RWPE2 (cell line): Measurements from ENCODE around the gene ARFGEF2.
A peak's percentile ranks its signal among the peaks of the same experiment; 100 is the strongest.

Source experiments
- ATAC-seq: fragments of 200-7000 bp; cut with Tn5 transposase; 3 replicates; pipeline ENCODE4 v1.9.1; 2021; ENCODE audit warnings: low read depth
- DNase-seq: peaks from one replicate; pipeline ENCODE4 v3.0.0-alpha.2; 2020; ENCODE audit warnings: low spot score
- H3K27ac ChIP-seq: fragments of 450-650 bp; 2 replicates; pipeline ENCODE4 v1.5.1; 2017; ENCODE audit warnings: mild to moderate bottlenecking; ENCODE audit not compliant: poor library complexity, severe bottlenecking
- H3K27me3 ChIP-seq: fragments of 250-450 bp; sonication (Bioruptor Pico); 2 replicates; pipeline ENCODE4 v1.5.1; 2021; ENCODE audit warnings: mild to moderate bottlenecking, moderate library complexity; ENCODE audit not compliant: insufficient read depth, poor library complexity, severe bottlenecking
- H3K36me3 ChIP-seq: fragments of 250-450 bp; sonication (Bioruptor Pico); 2 replicates; pipeline ENCODE4 v1.5.1; 2020; ENCODE audit warnings: low read depth, mild to moderate bottlenecking, moderate library complexity
- H3K4me1 ChIP-seq: fragments of 250-450 bp; sonication (Bioruptor Pico); 2 replicates; pipeline ENCODE4 v1.5.1; 2021; ENCODE audit warnings: mild to moderate bottlenecking, moderate library complexity; ENCODE audit not compliant: insufficient read depth, poor library complexity, severe bottlenecking
- H3K4me3 ChIP-seq: fragments of 250-450 bp; sonication (Bioruptor Pico); 2 replicates; pipeline ENCODE4 v1.5.1; 2021; ENCODE audit warnings: mild to moderate bottlenecking, moderate library complexity; ENCODE audit not compliant: severe bottlenecking
- H3K9me3 ChIP-seq: fragments of 250-450 bp; sonication (Bioruptor Pico); 2 replicates; pipeline ENCODE4 v1.5.1; 2021; ENCODE audit warnings: mild to moderate bottlenecking, moderate library complexity; ENCODE audit not compliant: severe bottlenecking
- CTCF ChIP-seq: fragments of 450-650 bp; IDR thresholded peaks from one replicate; pipeline ENCODE4 v1.5.1; 2017; ENCODE audit warnings: mild to moderate bottlenecking, moderate library complexity; ENCODE audit not compliant: poor library complexity, severe bottlenecking

ARFGEF2 gene

DNA sequence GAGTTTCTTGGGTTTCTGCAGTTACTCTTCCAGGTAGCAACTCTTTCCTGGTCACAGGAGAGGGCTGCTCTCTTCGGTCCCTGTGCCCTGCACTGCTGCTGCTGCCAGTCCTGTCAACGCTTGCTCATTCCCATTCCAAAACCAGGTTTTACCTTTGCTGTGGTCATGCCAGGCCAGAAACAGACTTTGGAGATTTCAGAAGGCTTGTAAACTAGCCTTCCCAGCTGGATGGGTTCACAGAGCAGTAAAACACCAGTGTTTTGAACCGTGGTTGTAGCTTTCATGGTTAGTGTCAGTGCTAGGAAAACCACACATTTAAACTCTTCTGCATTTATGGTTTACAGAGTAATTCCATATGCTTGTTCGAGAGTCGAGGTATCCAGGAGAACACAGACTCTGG, 16.2 kb downstream of the ARFGEF2 start:
- Histone ChIP-seq H3K27me3 (no peaks in the 10 kb centered on the region), H3K36me3 (peaks cover 32% of the 10 kb centered on the region), H3K4me1 (no peaks in the 10 kb centered on the region), H3K4me3 (no peak overlapping the region), H3K27ac (no peak overlapping the region), H3K9me3 (no peaks in the 10 kb centered on the region)
- DNase-seq (no peak), ATAC-seq (no peak; the same call in 2 of the 3 replicates)
- no peak for TF ChIP-seq CTCF

- no peak overlapping the region for H3K27ac ChIP-seq
- no peaks in the 10 kb centered on the region for H3K9me3 ChIP-seq
- no peak for TF ChIP-seq CTCF
- H3K4me1 ChIP-seq: no peaks in the 10 kb centered on the region
- H3K27me3 ChIP-seq: no peaks in the 10 kb centered on the region
- no peak overlapping the region for H3K4me3 ChIP-seq
- H3K36me3 ChIP-seq: peaks cover 42% of the 10 kb centered on the region
- ATAC-seq: no peak
- no peak for DNase-seq
Measured at GRCh38 chr20:48938670-48939069, 17.2 kb downstream of the ARFGEF2 start.

GRCh38 chr20:48940170-48940569, 18.7 kb downstream of the ARFGEF2 start:
- no peak for DNase-seq
- H3K27ac ChIP-seq: no peak overlapping the region
- H3K4me3 ChIP-seq: no peak overlapping the region
- H3K9me3 ChIP-seq: no peaks in the 10 kb centered on the region
- H3K27me3 ChIP-seq: no peaks in the 10 kb centered on the region
- H3K4me1 ChIP-seq: peaks cover under 1% of the 10 kb centered on the region
- no peak for TF ChIP-seq CTCF
- H3K36me3 ChIP-seq: peaks cover 55% of the 10 kb centered on the region
- ATAC-seq: no peak

DNA sequence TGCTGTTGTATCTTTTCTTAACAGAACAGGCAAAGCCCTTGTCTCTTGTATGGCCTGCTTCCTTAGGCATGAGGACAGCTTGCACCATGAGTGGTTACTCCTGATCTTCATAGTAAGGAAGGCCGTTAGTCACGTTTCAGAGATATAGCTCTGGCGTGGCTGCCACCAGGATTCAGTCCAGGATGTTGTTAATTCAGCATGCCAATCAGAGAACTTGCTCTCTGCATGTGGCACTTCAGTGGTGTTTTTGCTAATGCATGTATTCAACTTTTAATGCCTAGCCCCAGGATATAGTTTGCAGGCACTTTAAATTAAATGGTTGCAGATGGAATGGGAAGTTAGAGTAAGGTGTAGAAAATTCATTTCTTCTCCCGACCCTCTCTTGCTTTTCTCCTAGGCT, 20.0 kb downstream of the ARFGEF2 start:
- no peaks in the 10 kb centered on the region for H3K27me3 ChIP-seq
- H3K27ac ChIP-seq: no peak overlapping the region
- TF ChIP-seq CTCF: no peak
- no peaks in the 10 kb centered on the region for H3K9me3 ChIP-seq
- DNase-seq (peak; percentile 39), ATAC-seq (no peak)
- peaks cover 11% of the 10 kb centered on the region for H3K4me1 ChIP-seq
- peaks cover 59% of the 10 kb centered on the region for H3K36me3 ChIP-seq
- H3K4me3 ChIP-seq: no peak overlapping the region

- no peak for TF ChIP-seq CTCF
- DNase-seq (no peak), ATAC-seq (no peak)
- Histone ChIP-seq H3K4me3 (no peak overlapping the region), H3K27ac (no peak overlapping the region), H3K9me3 (no peaks in the 10 kb centered on the region), H3K27me3 (no peaks in the 10 kb centered on the region), H3K4me1 (peaks cover 11% of the 10 kb centered on the region), H3K36me3 (peaks cover 68% of the 10 kb centered on the region)
Measured at GRCh38 chr20:48942730-48943129, 21.2 kb downstream of the ARFGEF2 start.
